A549 (cell line): ENCODE results near the gene PDGFC. TPM values are rescaled to one million over a fixed set of nuclear protein-coding genes. Genes with fewer than 3 reads are reported as not detected.

Source experiments
- ATAC-seq, 2 experiments: fragments of 200-7000 bp in 1 of 2; fragments of >200 bp in 1 of 2; cut with Nextera tagmentation in 1 of 2; cut with Tn5 transposase in 1 of 2; 3 replicates each; pipeline versions ENCODE4 v1.8.0 to v1.9.1; 2018 to 2020; ENCODE audit warnings: mild to moderate bottlenecking in 1 of 2, moderate library complexity in 1 of 2
- CTCF ChIA-PET: fragments of 300-600 bp; sonication (Branson Sonifier 250); formaldehyde crosslinking; extraction: SDS; loops from one replicate; lab custom pipeline; 2021; ENCODE audit warnings: antibody characterized with exemption, inconsistent platforms; lab: Yijun Ruan, JAX
- POLR2A ChIA-PET: fragments of 350-600 bp; formaldehyde crosslinking; extraction: SDS; loops from one replicate; lab custom pipeline; 2021; ENCODE audit warnings: antibody characterized with exemption, inconsistent platforms; lab: Yijun Ruan, JAX
- DNase-seq, 2 experiments: peaks; one replicate each; pipeline versions ENCODE4 v3.0.0 to v3.0.0-alpha.2; 2011 to 2016; ENCODE audit warnings: low read depth in 1 of 2, low spot score in 1 of 2
- FAIRE-seq: peaks from 2 replicates; lab custom pipeline; 2011; peaks lifted over from hg19 to GRCh38; lab: Jason Lieb, UNC
- H3K27ac ChIP-seq, 2 experiments: fragments of >200 bp; sonication (Bioruptor Twin); formaldehyde crosslinking; 3 replicates each; pipeline ENCODE4 v1.5.1; 2016 to 2017
- H3K4me1 ChIP-seq: fragments of >200 bp; sonication (Bioruptor Twin); formaldehyde crosslinking; 3 replicates; pipeline ENCODE4 v1.6.1; 2016
- H3K4me2 ChIP-seq: fragments of >200 bp; sonication (Bioruptor Twin); formaldehyde crosslinking; 3 replicates; pipeline ENCODE4 v1.6.1; 2016
- H3K4me3 ChIP-seq: fragments of >200 bp; sonication (Bioruptor Twin); formaldehyde crosslinking; 3 replicates; pipeline ENCODE4 v1.5.1; 2016
- H3K9me3 ChIP-seq: fragments of >200 bp; sonication (Bioruptor Twin); formaldehyde crosslinking; 3 replicates; pipeline ENCODE4 v1.6.1; 2016
- CBX2 ChIP-seq: fragments of 200-600 bp; sonication (generic); IDR thresholded peaks from 2 replicates; pipeline ENCODE4 v1.6.1; 2016; ENCODE audit warnings: low read depth, mild to moderate bottlenecking, borderline replicate concordance
- ESRRA ChIP-seq: fragments of 150-350 bp; IDR thresholded peaks from 2 replicates; pipeline ENCODE4 v1.6.1; 2014; ENCODE audit warnings: mild to moderate bottlenecking, low read length, borderline replicate concordance
- FOSL2 ChIP-seq, 2 experiments: fragments of 450-650 bp in 1 of 2; fragments of >200 bp in 1 of 2; sonication (Bioruptor Twin) in 1 of 2; formaldehyde crosslinking; IDR thresholded peaks; 2 replicates each; pipeline versions ENCODE4 v1.5.0 to v1.6.1; 2016 to 2020; ENCODE audit warnings: mild to moderate bottlenecking in 1 of 2, moderate library complexity in 1 of 2
- GATA3 ChIP-seq: IDR thresholded peaks from 2 replicates; pipeline ENCODE4 v1.6.1; 2012; ENCODE audit warnings: borderline replicate concordance
- HEYL ChIP-seq: fragments of 250-450 bp; sonication (Bioruptor Pico); IDR thresholded peaks from 2 replicates; pipeline ENCODE4 v1.8.0; 2021; ENCODE audit warnings: mild to moderate bottlenecking, moderate library complexity
- HOXB13 ChIP-seq: fragments of 250-450 bp; sonication (Bioruptor Pico); IDR thresholded peaks from 2 replicates; pipeline ENCODE4 v1.5.0; 2020; ENCODE audit warnings: low read depth, mild to moderate bottlenecking, moderate library complexity
- KDM1A ChIP-seq: fragments of 200-600 bp; sonication (generic); IDR thresholded peaks from 2 replicates; pipeline ENCODE4 v1.6.1; 2016; ENCODE audit warnings: low read depth, mild to moderate bottlenecking
- NFE2L2 ChIP-seq: fragments of 150-350 bp; conservative IDR thresholded peaks from 2 replicates; pipeline ENCODE4 v1.6.1; 2014; ENCODE audit warnings: low read length
- NR3C1 ChIP-seq: fragments of >200 bp; sonication (Bioruptor Twin); formaldehyde crosslinking; IDR thresholded peaks from 3 replicates; pipeline ENCODE4 v1.6.1; 2017
- POLR2A ChIP-seq: IDR thresholded peaks from 2 replicates; pipeline ENCODE4 v1.6.1; 2012; ENCODE audit warnings: mild to moderate bottlenecking, low read length
- RNF2 ChIP-seq: fragments of 200-600 bp; sonication (generic); IDR thresholded peaks from 2 replicates; pipeline ENCODE4 v1.6.1; 2016; ENCODE audit warnings: low read depth, mild to moderate bottlenecking, antibody characterized with exemption, moderate library complexity, borderline replicate concordance
- TP53 ChIP-seq: fragments of 250-450 bp; sonication (Bioruptor Pico); IDR thresholded peaks from 2 replicates; pipeline ENCODE4 v1.5.0; 2021; ENCODE audit warnings: mild to moderate bottlenecking, moderate library complexity
- ZFP36 ChIP-seq: fragments of 450-650 bp; IDR thresholded peaks from 2 replicates; pipeline ENCODE4 v1.6.1; 2014; ENCODE audit warnings: borderline replicate concordance; ENCODE audit not compliant: partially characterized antibody
- WGBS: methylation state at CpG from one replicate; pipeline ENCODE4 v1.1.6; 2017; ENCODE audit errors: missing lambda C conversion rate; 5-methylcytosine and 5-hydroxymethylcytosine counted together
- polyA plus RNA-seq, 4 experiments: library from polyadenylated mRNA; depleted of rRNA in 3 of 4; stranded (reverse); fragments of >200 nt; fragmentation: RNase III in 1 of 4; extraction: RNeasy Plus Mini Kit Qiagen cat#74134 plus additional on column Dnase treatment in 1 of 4; gene quantifications; 2 replicates in 3 of 4; 3 replicates in 1 of 4; pipeline ENCODE4 v1.2.3, GENCODE V29; 2011 to 2017
- TF ChIP-seq, protein P1 (sequence below): fragments of 250-450 bp; sonication (Bioruptor Pico); IDR thresholded peaks from 2 replicates; pipeline ENCODE4 v1.5.0; 2021; ENCODE audit warnings: mild to moderate bottlenecking, moderate library complexity, borderline replicate concordance
- TF ChIP-seq, protein P2 (sequence below): IDR thresholded peaks from 2 replicates; pipeline ENCODE4 v1.6.1; 2012; ENCODE audit warnings: low read depth, borderline replicate concordance
- TF ChIP-seq, protein P3 (sequence below): fragments of >200 bp; sonication (Bioruptor Twin); formaldehyde crosslinking; IDR thresholded peaks from 2 replicates; pipeline ENCODE4 v1.6.1; 2016
- TF ChIP-seq, protein P4 (sequence below): IDR thresholded peaks from 2 replicates; pipeline ENCODE4 v1.6.1; 2012

The PDGFC gene
- polyA plus RNA-seq, 2 of the 4 experiments (the other 2 are of a cell fraction): 3.5 to 4.1 TPM

GRCh38 chr4:156909010-156909409 is 62.6 kb downstream of the PDGFC start:
- FAIRE-seq: no peak
- H3K4me1 ChIP-seq: no peaks in the 10 kb centered on the region
- CTCF ChIA-PET: no interaction called here
- no peak for DNase-seq
- no peaks in the 10 kb centered on the region for H3K9me3 ChIP-seq
- no peak for ATAC-seq
- H3K4me3 ChIP-seq: no peak overlapping the region
- H3K4me2 ChIP-seq: no peak overlapping the region
- WGBS: 39% methylated on average over 2 of the region's 2 CpGs
- TF ChIP-seq ZFP36 (no peak), HEYL (CRISPR knock-in tag) (no peak), RNF2 (no peak), ESRRA (no peak), FOSL2 (IDR thresholded peaks at IDR 0.05) (no peak), FOSL2 (CRISPR knock-in tag; IDR thresholded peaks at IDR 0.05) (no peak), TP53 (CRISPR knock-in tag) (no peak), CBX2 (no peak), POLR2A (no peak), GATA3 (no peak)
- TF ChIP-seq, protein P1, sequence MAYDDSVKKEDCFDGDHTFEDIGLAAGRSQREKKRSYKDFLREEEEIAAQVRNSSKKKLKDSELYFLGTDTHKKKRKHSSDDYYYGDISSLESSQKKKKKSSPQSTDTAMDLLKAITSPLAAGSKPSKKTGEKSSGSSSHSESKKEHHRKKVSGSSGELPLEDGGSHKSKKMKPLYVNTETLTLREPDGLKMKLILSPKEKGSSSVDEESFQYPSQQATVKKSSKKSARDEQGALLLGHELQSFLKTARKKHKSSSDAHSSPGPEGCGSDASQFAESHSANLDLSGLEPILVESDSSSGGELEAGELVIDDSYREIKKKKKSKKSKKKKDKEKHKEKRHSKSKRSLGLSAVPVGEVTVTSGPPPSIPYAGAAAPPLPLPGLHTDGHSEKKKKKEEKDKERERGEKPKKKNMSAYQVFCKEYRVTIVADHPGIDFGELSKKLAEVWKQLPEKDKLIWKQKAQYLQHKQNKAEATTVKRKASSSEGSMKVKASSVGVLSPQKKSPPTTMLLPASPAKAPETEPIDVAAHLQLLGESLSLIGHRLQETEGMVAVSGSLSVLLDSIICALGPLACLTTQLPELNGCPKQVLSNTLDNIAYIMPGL (CRISPR knock-in tag): no peak
- TF ChIP-seq, protein P2, sequence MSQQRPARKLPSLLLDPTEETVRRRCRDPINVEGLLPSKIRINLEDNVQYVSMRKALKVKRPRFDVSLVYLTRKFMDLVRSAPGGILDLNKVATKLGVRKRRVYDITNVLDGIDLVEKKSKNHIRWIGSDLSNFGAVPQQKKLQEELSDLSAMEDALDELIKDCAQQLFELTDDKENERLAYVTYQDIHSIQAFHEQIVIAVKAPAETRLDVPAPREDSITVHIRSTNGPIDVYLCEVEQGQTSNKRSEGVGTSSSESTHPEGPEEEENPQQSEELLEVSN: no peak
- TF ChIP-seq, protein P3, sequence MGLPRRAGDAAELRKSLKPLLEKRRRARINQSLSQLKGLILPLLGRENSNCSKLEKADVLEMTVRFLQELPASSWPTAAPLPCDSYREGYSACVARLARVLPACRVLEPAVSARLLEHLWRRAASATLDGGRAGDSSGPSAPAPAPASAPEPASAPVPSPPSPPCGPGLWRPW: no peak
- POLR2A ChIA-PET: no interaction called here
- H3K27ac ChIP-seq: no peak overlapping the region

DNA sequence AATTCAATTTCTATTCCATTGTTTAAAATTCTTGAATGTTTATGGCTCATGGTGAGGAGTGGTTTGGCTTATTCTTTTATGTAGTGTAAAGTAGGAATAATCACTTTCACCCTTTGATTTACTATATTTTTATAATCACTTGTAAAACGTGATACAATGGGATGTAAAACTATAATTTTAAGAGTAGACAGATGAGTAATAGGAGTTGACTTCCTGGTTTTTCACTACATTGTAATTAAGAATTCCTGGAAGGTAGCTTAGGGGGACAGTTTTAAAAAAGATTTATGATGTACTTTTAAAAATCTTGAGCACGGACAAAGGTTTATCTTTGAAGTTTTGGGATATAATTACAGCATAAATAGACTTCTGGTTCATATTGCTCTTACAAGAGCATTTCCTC is 65.3 kb downstream of the PDGFC start:
- H3K9me3 ChIP-seq: no peaks in the 10 kb centered on the region
- FAIRE-seq (no peak), ATAC-seq (no peak), DNase-seq (no peak)
- H3K4me3 ChIP-seq: no peak overlapping the region
- TF ChIP-seq FOSL2 (IDR thresholded peaks at IDR 0.05): no peak
- TF ChIP-seq FOSL2 (CRISPR knock-in tag; IDR thresholded peaks at IDR 0.05): no peak
- ChIA-PET POLR2A (no interaction called here), CTCF (no interaction called here)
- H3K4me1 ChIP-seq: no peaks in the 10 kb centered on the region
- no peak overlapping the region for H3K4me2 ChIP-seq
- WGBS: 58% methylated on average over 2 of the region's 2 CpGs
- H3K27ac ChIP-seq: no peak overlapping the region

DNA sequence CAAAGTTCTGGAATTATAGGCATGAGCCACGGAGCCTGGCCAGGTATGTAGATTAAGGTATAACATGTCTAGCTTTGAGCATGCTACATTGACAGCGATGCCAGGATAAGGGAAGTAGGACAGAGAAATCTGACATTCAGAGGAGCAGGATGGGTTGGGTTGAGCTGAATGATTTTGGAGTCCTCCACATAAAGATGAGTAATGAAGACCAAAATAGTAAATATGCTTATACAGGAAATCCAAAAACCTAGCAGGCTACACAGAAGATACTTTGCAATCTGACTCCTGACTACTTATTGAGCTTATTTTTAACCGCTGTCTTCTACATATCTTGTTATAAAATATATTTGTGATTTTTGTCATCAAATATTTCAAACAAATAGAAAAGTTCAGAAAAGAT is 69.7 kb downstream of the PDGFC start:
- DNase-seq (no peak), FAIRE-seq (no peak), ATAC-seq (no peak)
- Histone ChIP-seq H3K27ac (no peak overlapping the region), H3K9me3 (no peaks in the 10 kb centered on the region), H3K4me3 (no peak overlapping the region), H3K4me1 (no peaks in the 10 kb centered on the region), H3K4me2 (no peak overlapping the region)
- TF ChIP-seq FOSL2 (IDR thresholded peaks at IDR 0.05): no peak
- no peak for TF ChIP-seq FOSL2 (CRISPR knock-in tag; IDR thresholded peaks at IDR 0.05)
- TF ChIP-seq NFE2L2: no peak
- no peak for TF ChIP-seq KDM1A
- TF ChIP-seq HOXB13 (CRISPR knock-in tag): no peak
- TF ChIP-seq, protein P4, sequence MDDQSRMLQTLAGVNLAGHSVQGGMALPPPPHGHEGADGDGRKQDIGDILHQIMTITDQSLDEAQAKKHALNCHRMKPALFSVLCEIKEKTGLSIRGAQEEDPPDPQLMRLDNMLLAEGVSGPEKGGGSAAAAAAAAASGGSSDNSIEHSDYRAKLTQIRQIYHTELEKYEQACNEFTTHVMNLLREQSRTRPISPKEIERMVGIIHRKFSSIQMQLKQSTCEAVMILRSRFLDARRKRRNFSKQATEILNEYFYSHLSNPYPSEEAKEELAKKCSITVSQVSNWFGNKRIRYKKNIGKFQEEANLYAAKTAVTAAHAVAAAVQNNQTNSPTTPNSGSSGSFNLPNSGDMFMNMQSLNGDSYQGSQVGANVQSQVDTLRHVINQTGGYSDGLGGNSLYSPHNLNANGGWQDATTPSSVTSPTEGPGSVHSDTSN: no peak
- TF ChIP-seq NR3C1: no peak
- POLR2A ChIA-PET: no interaction called here
- 95% methylated on average over 3 of the region's 3 CpGs for WGBS
- CTCF ChIA-PET: no interaction called here
